Small intestine (tissue), 7 donors: ENCODE data around the gene ARHGAP18. TPM values are rescaled to one million over a fixed set of nuclear protein-coding genes. Genes with fewer than 3 reads are reported as not detected.

Experiments
- DNase-seq, 2 donors: peaks; one replicate each; pipeline versions ENCODE4 v3.0.0 to v3.0.0-alpha.2; 2013
- FAIRE-seq: peaks from 2 replicates; lab custom pipeline; 2012; peaks lifted over from hg19 to GRCh38; lab: Jason Lieb, UNC
- H3K27ac ChIP-seq, 3 donors: one replicate each; pipeline ENCODE4 v1.5.1; 2013; ENCODE audit warnings: low read length in 2 of 3, mild to moderate bottlenecking in 2 of 3, control low read depth in 1 of 3, inconsistent platforms in 1 of 3, low read depth in 1 of 3, moderate library complexity in 1 of 3
- H3K27me3 ChIP-seq, 3 donors: one replicate each; pipeline ENCODE4 v1.6.1; 2013; ENCODE audit warnings: low read length in 3 of 3, inconsistent platforms in 1 of 3; ENCODE audit not compliant: control insufficient read depth in 3 of 3, insufficient read depth in 3 of 3
- H3K36me3 ChIP-seq, 3 donors: one replicate each; pipeline ENCODE4 v1.6.1; 2013; ENCODE audit warnings: low read length in 3 of 3, inconsistent platforms in 1 of 3, low read depth in 1 of 3, mild to moderate bottlenecking in 1 of 3, moderate library complexity in 1 of 3; ENCODE audit not compliant: control insufficient read depth in 3 of 3, insufficient read depth in 2 of 3
- H3K4me1 ChIP-seq, 3 donors: one replicate each; pipeline ENCODE4 v1.6.1; 2013; ENCODE audit warnings: low read length in 2 of 3, inconsistent platforms in 1 of 3, low read depth in 1 of 3, mild to moderate bottlenecking in 1 of 3, moderate library complexity in 1 of 3; ENCODE audit not compliant: control insufficient read depth in 3 of 3, insufficient read depth in 2 of 3
- H3K4me3 ChIP-seq, 3 donors: one replicate each; pipeline ENCODE4 v1.5.1; 2013; ENCODE audit warnings: low read length in 3 of 3, control low read depth in 1 of 3, inconsistent platforms in 1 of 3, low read depth in 1 of 3, mild to moderate bottlenecking in 1 of 3, moderate library complexity in 1 of 3
- H3K9me3 ChIP-seq, 2 donors: one replicate each; pipeline ENCODE4 v1.6.1; 2013; ENCODE audit warnings: low read depth in 1 of 2, low read length in 1 of 2; ENCODE audit not compliant: control insufficient read depth in 2 of 2, insufficient read depth in 1 of 2
- WGBS, 3 donors: extraction: QIAGEN DNeasy Blood & Tissue Kit; methylation state at CpG; one replicate each; pipeline ENCODE4 v1.1.7; 2013; 5-methylcytosine and 5-hydroxymethylcytosine counted together
- polyA plus RNA-seq, 4 donors: library from polyadenylated mRNA; stranded (reverse) in 3 of 4; unstranded in 1 of 4; fragments of 200-250 nt in 3 of 4; fragments of 120-200 nt in 1 of 4; gene quantifications; one replicate each; pipeline versions ENCODE4 v1.2.1 to v1.2.3, GENCODE V29; 2013
- donor health status: healthy with polysubstance abuse.
- donor health status: control.
- donor health status: control.
- donor health status: Bipolar disorder and iron deficiency.
- donor health status: healthy.

ARHGAP18 gene
- polyA plus RNA-seq, 4 donors: 15.1 to 46.7 (median 29.3) TPM

GRCh38 chr6:129701721-129702455 is 8.1 kb downstream of the ARHGAP18 start:
- peaks cover 0 to 20% (median 2%) of the 10 kb centered on the region in 3 donors for H3K36me3 ChIP-seq
- DNase-seq (no peak), FAIRE-seq (no peak)
- no peaks in the 10 kb centered on the region for H3K27me3 ChIP-seq
- H3K9me3 ChIP-seq: no peaks in the 10 kb centered on the region
- 82 to 89% (median 86%) methylated on average over 4 of the region's 4 CpGs for WGBS, 3 donors
- no peak overlapping the region for H3K4me3 ChIP-seq
- H3K27ac ChIP-seq: no peak overlapping the region
- H3K4me1 ChIP-seq: peaks cover 7 to 15% (median 9%) of the 10 kb centered on the region in 3 donors

GRCh38 chr6:129700666-129701065 is 9.3 kb downstream of the ARHGAP18 start:
- Histone ChIP-seq H3K36me3 (peaks cover 0 to 15% (median 2%) of the 10 kb centered on the region in 3 donors), H3K27ac (no peak overlapping the region), H3K4me3 (no peak overlapping the region), H3K27me3 (no peaks in the 10 kb centered on the region), H3K9me3 (no peaks in the 10 kb centered on the region), H3K4me1 (peaks cover 7 to 19% (median 11%) of the 10 kb centered on the region in 3 donors)
- 81 to 96% (median 91%) methylated on average over 2 of the region's 2 CpGs for WGBS, 3 donors
- FAIRE-seq (no peak), DNase-seq (no peak)

- no peak overlapping the region for H3K4me3 ChIP-seq
- H3K9me3 ChIP-seq: no peaks in the 10 kb centered on the region
- H3K27ac ChIP-seq: no peak overlapping the region
- H3K36me3 ChIP-seq: peaks cover 0 to 15% (median 2%) of the 10 kb centered on the region in 3 donors
- DNase-seq (no peak), FAIRE-seq (no peak)
- peaks cover 7 to 18% (median 11%) of the 10 kb centered on the region in 3 donors for H3K4me1 ChIP-seq
- H3K27me3 ChIP-seq: no peaks in the 10 kb centered on the region
- 91 to 93% (median 93%) methylated on average over 2 of the region's 2 CpGs for WGBS, 3 donors
Observed at GRCh38 chr6:129699659-129700058, 10.3 kb downstream of the ARHGAP18 start.

GRCh38 chr6:129698430-129698829 is 11.5 kb downstream of the ARHGAP18 start:
- H3K36me3 ChIP-seq: peaks cover 0 to 12% (median 0%) of the 10 kb centered on the region in 3 donors
- H3K27ac ChIP-seq: no peak overlapping the region
- no peak overlapping the region for H3K4me3 ChIP-seq
- H3K27me3 ChIP-seq: no peaks in the 10 kb centered on the region
- H3K9me3 ChIP-seq: no peaks in the 10 kb centered on the region
- DNase-seq (no peak), FAIRE-seq (no peak)
- 88 to 93% (median 92%) methylated on average over 9 of the region's 9 CpGs for WGBS, 3 donors
- peaks cover 3 to 18% (median 11%) of the 10 kb centered on the region in 3 donors for H3K4me1 ChIP-seq

GRCh38 chr6:129697788-129698187 is 12.2 kb downstream of the ARHGAP18 start:
- peaks cover 0 to 12% (median 0%) of the 10 kb centered on the region in 3 donors for H3K36me3 ChIP-seq
- FAIRE-seq: no peak
- no peak overlapping the region for H3K4me3 ChIP-seq
- no peaks in the 10 kb centered on the region for H3K27me3 ChIP-seq
- H3K9me3 ChIP-seq: no peaks in the 10 kb centered on the region
- H3K4me1 ChIP-seq: peaks cover 3 to 19% (median 11%) of the 10 kb centered on the region in 3 donors
- H3K27ac ChIP-seq: no peak overlapping the region
- WGBS, 3 donors: 90 to 94% (median 93%) methylated on average over 2 of the region's 2 CpGs
- DNase-seq: no peak

GRCh38 chr6:129696843-129697242 is 13.1 kb downstream of the ARHGAP18 start:
- FAIRE-seq (no peak), DNase-seq (no peak)
- no peak overlapping the region for H3K4me3 ChIP-seq
- no peak overlapping the region for H3K27ac ChIP-seq
- 83 to 89% (median 84%) methylated on average over 3 of the region's 3 CpGs for WGBS, 3 donors
- H3K27me3 ChIP-seq: no peaks in the 10 kb centered on the region
- peaks cover 4 to 21% (median 8%) of the 10 kb centered on the region in 3 donors for H3K4me1 ChIP-seq
- no peaks in the 10 kb centered on the region for H3K9me3 ChIP-seq
- peaks cover 0 to 9% (median 0%) of the 10 kb centered on the region in 3 donors for H3K36me3 ChIP-seq

GRCh38 chr6:129696028-129696418 is 14.0 kb downstream of the ARHGAP18 start:
- Histone ChIP-seq H3K4me1 (peaks cover 6 to 27% (median 11%) of the 10 kb centered on the region in 3 donors), H3K9me3 (no peaks in the 10 kb centered on the region), H3K27ac (peak overlapping the region in 1 of 3 donors; percentile 50), H3K27me3 (no peaks in the 10 kb centered on the region), H3K4me3 (no peak overlapping the region), H3K36me3 (peaks cover 0 to 12% (median 0%) of the 10 kb centered on the region in 3 donors)
- DNase-seq (no peak), FAIRE-seq (no peak)
- 16 to 38% (median 18%) methylated on average over 1 of the region's 1 CpG for WGBS, 3 donors

GRCh38 chr6:129695373-129696027 is 14.5 kb downstream of the ARHGAP18 start:
- Histone ChIP-seq H3K27ac (peak overlapping the region in 1 of 3 donors; percentile 50), H3K4me3 (no peak overlapping the region), H3K27me3 (no peaks in the 10 kb centered on the region), H3K36me3 (peaks cover 0 to 12% (median 0%) of the 10 kb centered on the region in 3 donors), H3K4me1 (peaks cover 6 to 29% (median 8%) of the 10 kb centered on the region in 3 donors), H3K9me3 (no peaks in the 10 kb centered on the region)
- WGBS, 3 donors: 27 to 36% (median 27%) methylated on average over 3 of the region's 3 CpGs
- peak in 1 of 2 donors; percentile 35 for DNase-seq
- no peak for FAIRE-seq
